ENCODE data around the gene GALNTL6.

GALNTL6 gene

GRCh38 chr4:171849686-171850222 is 36.5 kb downstream of the GALNTL6 start:
- TF ChIP-seq NFRKB (IDR thresholded peaks at IDR 0.05), result no peak
- no peak for TF ChIP-seq CTBP1 (IDR thresholded peaks at IDR 0.05; ENCODE audit: borderline replicate concordance)
- no peak for TF ChIP-seq SP1 (IDR thresholded peaks at IDR 0.05)
- no peak for TF ChIP-seq FOXM1 (IDR thresholded peaks at IDR 0.05; ENCODE audit: borderline replicate concordance)
- no peak for TF ChIP-seq HDGF (IDR thresholded peaks at IDR 0.05; ENCODE audit: borderline replicate concordance)
- TF ChIP-seq LEF1 (IDR thresholded peaks at IDR 0.05; ENCODE audit: borderline replicate concordance), result no peak
- no peak for TF ChIP-seq ELF4 (IDR thresholded peaks at IDR 0.05)
- TF ChIP-seq FOXA1 (IDR thresholded peaks at IDR 0.05), result no peak
- TF ChIP-seq SUZ12 (IDR thresholded peaks at IDR 0.05), result no peak
- no peak for TF ChIP-seq ZNF384 (IDR thresholded peaks at IDR 0.05)
- no peak for TF ChIP-seq ARNT (IDR thresholded peaks at IDR 0.05)
- TF ChIP-seq L3MBTL2 (conservative IDR thresholded peaks at IDR 0.05), result no peak
- TF ChIP-seq BHLHE40 (IDR thresholded peaks at IDR 0.05; ENCODE audit: borderline replicate concordance), result no peak
- TF ChIP-seq, protein P1, sequence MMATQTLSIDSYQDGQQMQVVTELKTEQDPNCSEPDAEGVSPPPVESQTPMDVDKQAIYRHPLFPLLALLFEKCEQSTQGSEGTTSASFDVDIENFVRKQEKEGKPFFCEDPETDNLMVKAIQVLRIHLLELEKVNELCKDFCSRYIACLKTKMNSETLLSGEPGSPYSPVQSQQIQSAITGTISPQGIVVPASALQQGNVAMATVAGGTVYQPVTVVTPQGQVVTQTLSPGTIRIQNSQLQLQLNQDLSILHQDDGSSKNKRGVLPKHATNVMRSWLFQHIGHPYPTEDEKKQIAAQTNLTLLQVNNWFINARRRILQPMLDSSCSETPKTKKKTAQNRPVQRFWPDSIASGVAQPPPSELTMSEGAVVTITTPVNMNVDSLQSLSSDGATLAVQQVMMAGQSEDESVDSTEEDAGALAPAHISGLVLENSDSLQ (IDR thresholded peaks at IDR 0.05), result no peak
- no peak for TF ChIP-seq FOXK2 (IDR thresholded peaks at IDR 0.05)
- no peak for TF ChIP-seq TARDBP (IDR thresholded peaks at IDR 0.05)
- POLR2A ChIA-PET, result no interaction called here
- CTCF ChIA-PET, result no interaction called here
- DNase-seq (ENCODE audit: extremely low spot score), result no peak

DNA sequence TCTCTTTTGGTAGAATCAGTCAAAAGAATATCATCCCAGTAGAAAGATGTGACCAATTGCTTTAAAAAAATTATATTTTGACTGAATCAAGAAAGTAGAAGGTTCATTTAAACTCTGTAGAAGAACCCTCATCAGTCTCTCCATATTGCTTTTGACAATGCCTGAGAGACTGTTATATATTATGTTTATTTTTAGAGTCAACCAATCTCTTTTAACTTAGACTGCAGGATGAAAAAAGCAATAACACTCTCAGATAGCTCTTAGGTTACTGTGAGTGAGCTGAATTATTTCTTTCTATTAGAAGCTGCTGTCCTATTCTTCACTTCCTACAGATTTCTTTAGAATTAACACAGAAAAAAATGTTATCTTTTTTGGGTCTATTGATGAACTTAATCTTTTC is 38.1 kb downstream of the GALNTL6 start:
- no peak for TF ChIP-seq LEF1 (IDR thresholded peaks at IDR 0.05; ENCODE audit: borderline replicate concordance)
- no peak for TF ChIP-seq CTBP1 (IDR thresholded peaks at IDR 0.05; ENCODE audit: borderline replicate concordance)
- no peak for TF ChIP-seq ELF4 (IDR thresholded peaks at IDR 0.05)
- TF ChIP-seq, protein P1 (IDR thresholded peaks at IDR 0.05), result no peak
- no peak for TF ChIP-seq TARDBP (IDR thresholded peaks at IDR 0.05)
- DNase-seq (ENCODE audit: extremely low spot score), result no peak
- ChIA-PET POLR2A (no interaction called here), CTCF (interaction anchor here (0.7 kb wide), 1 partner anchor 214 kb away, joined by 3 read pairs; no protein-coding TSS in a partner anchor)

GRCh38 chr4:171857302-171858012 is 44.3 kb downstream of the GALNTL6 start:
- CTCF ChIA-PET, result no interaction called here
- POLR2A ChIA-PET, result no interaction called here
- no peak for DNase-seq (ENCODE audit: extremely low spot score)

GRCh38 chr4:171875291-171875690 is 62.1 kb downstream of the GALNTL6 start:
- CTCF ChIA-PET, result no interaction called here
- POLR2A ChIA-PET, result no interaction called here
- no peak for DNase-seq (ENCODE audit: extremely low spot score)
- no peak for TF ChIP-seq TARDBP (IDR thresholded peaks at IDR 0.05)
- no peak for TF ChIP-seq FOXK2 (IDR thresholded peaks at IDR 0.05)
- no peak for TF ChIP-seq L3MBTL2 (conservative IDR thresholded peaks at IDR 0.05)
- TF ChIP-seq HDGF (IDR thresholded peaks at IDR 0.05; ENCODE audit: borderline replicate concordance), result no peak
- TF ChIP-seq, protein P1 (IDR thresholded peaks at IDR 0.05), result no peak
- no peak for TF ChIP-seq ELF4 (IDR thresholded peaks at IDR 0.05)
- no peak for TF ChIP-seq ZNF384 (IDR thresholded peaks at IDR 0.05)
- no peak for TF ChIP-seq SUZ12 (IDR thresholded peaks at IDR 0.05)
- TF ChIP-seq SP1 (IDR thresholded peaks at IDR 0.05), result no peak
- no peak for TF ChIP-seq LEF1 (IDR thresholded peaks at IDR 0.05; ENCODE audit: borderline replicate concordance)
- no peak for TF ChIP-seq BHLHE40 (IDR thresholded peaks at IDR 0.05; ENCODE audit: borderline replicate concordance)
- no peak for TF ChIP-seq NFRKB (IDR thresholded peaks at IDR 0.05)
- TF ChIP-seq FOXM1 (IDR thresholded peaks at IDR 0.05; ENCODE audit: borderline replicate concordance), result no peak
- no peak for TF ChIP-seq FOXA1 (IDR thresholded peaks at IDR 0.05)
- no peak for TF ChIP-seq ARNT (IDR thresholded peaks at IDR 0.05)

More at GRCh38 chr4:171857302-171858012, 44.3 kb downstream of the GALNTL6 start:
- TF ChIP-seq NFRKB (IDR thresholded peaks at IDR 0.05), result no peak
- TF ChIP-seq BHLHE40 (IDR thresholded peaks at IDR 0.05; ENCODE audit: borderline replicate concordance), result no peak
- no peak for TF ChIP-seq TARDBP (IDR thresholded peaks at IDR 0.05)
- TF ChIP-seq L3MBTL2 (conservative IDR thresholded peaks at IDR 0.05), result no peak
- TF ChIP-seq ZNF384 (IDR thresholded peaks at IDR 0.05), result no peak
- no peak for TF ChIP-seq FOXK2 (IDR thresholded peaks at IDR 0.05)
- no peak for TF ChIP-seq SP1 (IDR thresholded peaks at IDR 0.05)
- no peak for TF ChIP-seq ARNT (IDR thresholded peaks at IDR 0.05)
- no peak for TF ChIP-seq FOXM1 (IDR thresholded peaks at IDR 0.05; ENCODE audit: borderline replicate concordance)
- TF ChIP-seq, protein P1 (IDR thresholded peaks at IDR 0.05), result no peak
- TF ChIP-seq LEF1 (IDR thresholded peaks at IDR 0.05; ENCODE audit: borderline replicate concordance), result no peak
- no peak for TF ChIP-seq HDGF (IDR thresholded peaks at IDR 0.05; ENCODE audit: borderline replicate concordance)
- no peak for TF ChIP-seq ELF4 (IDR thresholded peaks at IDR 0.05)
- no peak for TF ChIP-seq SUZ12 (IDR thresholded peaks at IDR 0.05)
- no peak for TF ChIP-seq CTBP1 (IDR thresholded peaks at IDR 0.05; ENCODE audit: borderline replicate concordance)
- TF ChIP-seq FOXA1 (IDR thresholded peaks at IDR 0.05), result no peak

GRCh38 chr4:171876636-171877035 is 63.4 kb downstream of the GALNTL6 start:
- no peak for TF ChIP-seq ZNF384 (IDR thresholded peaks at IDR 0.05)
- TF ChIP-seq BHLHE40 (IDR thresholded peaks at IDR 0.05; ENCODE audit: borderline replicate concordance), result no peak
- TF ChIP-seq HDGF (IDR thresholded peaks at IDR 0.05; ENCODE audit: borderline replicate concordance), result no peak
- no peak for TF ChIP-seq NFRKB (IDR thresholded peaks at IDR 0.05)
- TF ChIP-seq TARDBP (IDR thresholded peaks at IDR 0.05), result no peak
- TF ChIP-seq FOXA1 (IDR thresholded peaks at IDR 0.05), result no peak
- TF ChIP-seq FOXM1 (IDR thresholded peaks at IDR 0.05; ENCODE audit: borderline replicate concordance), result no peak
- no peak for TF ChIP-seq FOXK2 (IDR thresholded peaks at IDR 0.05)
- no peak for TF ChIP-seq L3MBTL2 (conservative IDR thresholded peaks at IDR 0.05)
- TF ChIP-seq CTBP1 (IDR thresholded peaks at IDR 0.05; ENCODE audit: borderline replicate concordance), result no peak
- no peak for TF ChIP-seq ELF4 (IDR thresholded peaks at IDR 0.05)
- TF ChIP-seq ARNT (IDR thresholded peaks at IDR 0.05), result no peak
- no peak for DNase-seq (ENCODE audit: extremely low spot score)

More at GRCh38 chr4:171876636-171877035, 63.4 kb downstream of the GALNTL6 start:
- ChIA-PET POLR2A (no interaction called here), CTCF (no interaction called here)
